Central memory CD8-positive, alpha-beta T cell (primary cell): Measurements from ENCODE around the gene FBXW12.

Source experiments
- ATAC-seq: fragments of 150-1000 bp; cut with Tn5 transposase; replicated peaks from 2 replicates; pipeline ENCODE4 v1.10.0; 2022; ENCODE audit warnings: mild to moderate bottlenecking, moderate FRiP score, moderate number of reproducible peaks; ENCODE audit not compliant: poor library complexity, severe bottlenecking; ENCODE audit errors: extremely low read depth
- DNase-seq, 2 donors: peaks; one replicate each; pipeline ENCODE4 v3.0.0; 2021; ENCODE audit warnings: low spot score in 2 of 2
- H3K27ac Mint-ChIP-seq: one replicate; pipeline ENCODE4 v1.8.0; 2022; ENCODE audit warnings: low read depth, mild to moderate bottlenecking, moderate library complexity, mixed read lengths
- H3K27me3 Mint-ChIP-seq: one replicate; pipeline ENCODE4 v1.8.0; 2022; ENCODE audit warnings: mixed read lengths
- H3K36me3 Mint-ChIP-seq: one replicate; pipeline ENCODE4 v1.8.0; 2022; ENCODE audit warnings: mild to moderate bottlenecking, moderate library complexity, mixed read lengths; ENCODE audit not compliant: insufficient read depth
- H3K4me1 Mint-ChIP-seq: one replicate; pipeline ENCODE4 v1.8.0; 2022; ENCODE audit warnings: mixed read lengths
- H3K4me3 Mint-ChIP-seq: one replicate; pipeline ENCODE4 v1.8.0; 2022; ENCODE audit warnings: mild to moderate bottlenecking, moderate library complexity, mixed read lengths
- H3K9me3 Mint-ChIP-seq: one replicate; pipeline ENCODE4 v1.8.0; 2022; ENCODE audit warnings: mixed read lengths

The FBXW12 gene

DNA sequence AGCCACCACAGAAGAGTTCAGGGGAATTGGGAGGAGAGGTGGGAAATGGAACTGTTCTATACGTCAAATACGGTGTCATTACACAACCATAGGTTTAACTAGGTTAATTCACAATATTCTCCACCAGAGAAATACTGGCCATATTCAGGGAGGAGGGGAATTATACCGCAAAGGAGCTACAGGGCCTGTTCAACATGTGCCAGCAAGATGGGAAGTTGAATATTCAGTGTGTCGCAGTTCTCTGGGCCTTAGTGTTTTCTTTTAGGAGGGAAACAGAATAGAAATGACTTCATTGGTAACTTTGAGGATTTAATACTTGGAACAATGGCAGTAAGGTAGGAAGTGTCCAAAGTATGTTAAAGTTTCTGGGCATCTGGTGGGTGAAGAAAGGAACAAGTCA, 18.0 kb upstream of the FBXW12 start:
- no peak for DNase-seq
- Mint-ChIP-seq H3K4me3 (no peak overlapping the region), H3K27ac (no peak overlapping the region), H3K9me3 (no peaks in the 10 kb centered on the region), H3K36me3 (no peaks in the 10 kb centered on the region), H3K27me3 (peaks cover 69% of the 10 kb centered on the region), H3K4me1 (no peaks in the 10 kb centered on the region)
- ATAC-seq: no peak

DNA sequence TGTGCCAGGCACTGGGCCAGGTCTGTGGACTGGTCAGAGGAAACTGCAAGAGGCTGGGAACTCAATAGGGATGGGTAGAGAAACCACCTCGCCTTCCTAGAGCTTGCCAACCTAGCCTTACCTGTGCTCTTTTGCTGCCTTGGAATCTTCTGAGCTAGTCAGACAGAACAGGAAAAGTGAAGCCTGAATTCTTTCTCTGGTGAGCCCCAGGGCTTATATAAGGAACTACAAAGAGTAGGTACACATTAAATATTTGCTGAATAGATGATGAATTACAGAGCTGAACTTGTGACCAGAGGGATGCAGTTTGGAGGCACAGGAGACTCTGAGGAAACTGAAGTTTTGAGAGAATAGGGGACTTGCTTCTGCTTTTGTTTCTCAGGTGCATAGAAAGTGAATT, 15.6 kb upstream of the FBXW12 start:
- H3K27ac Mint-ChIP-seq: no peak overlapping the region
- no peaks in the 10 kb centered on the region for H3K36me3 Mint-ChIP-seq
- peaks cover 91% of the 10 kb centered on the region for H3K27me3 Mint-ChIP-seq
- ATAC-seq: no peak
- peaks cover 7% of the 10 kb centered on the region for H3K9me3 Mint-ChIP-seq
- no peaks in the 10 kb centered on the region for H3K4me1 Mint-ChIP-seq
- no peak overlapping the region for H3K4me3 Mint-ChIP-seq
- DNase-seq: no peak

DNA sequence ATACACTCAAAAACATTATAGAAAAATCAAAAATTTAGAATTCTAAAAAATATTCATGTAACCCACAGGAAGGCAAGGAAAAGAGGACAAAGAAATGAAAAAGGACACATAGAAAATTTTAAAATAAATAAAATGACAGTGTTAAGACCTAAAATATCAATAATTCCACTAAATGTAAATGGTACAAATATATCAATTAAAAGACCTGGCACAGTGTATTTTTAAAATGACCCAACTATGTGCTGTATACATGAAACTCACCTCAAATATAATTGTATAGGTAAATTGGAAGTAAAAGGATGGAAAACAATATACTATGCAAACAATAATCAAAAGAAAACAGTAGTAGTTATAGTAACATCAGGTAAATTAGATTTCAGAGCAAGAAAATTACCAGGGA, 10.1 kb upstream of the FBXW12 start:
- DNase-seq (no peak), ATAC-seq (no peak)
- Mint-ChIP-seq H3K4me3 (no peak overlapping the region), H3K4me1 (no peaks in the 10 kb centered on the region), H3K9me3 (peaks cover 8% of the 10 kb centered on the region), H3K36me3 (peaks cover 2% of the 10 kb centered on the region), H3K27me3 (peaks cover 44% of the 10 kb centered on the region), H3K27ac (no peak overlapping the region)

DNA sequence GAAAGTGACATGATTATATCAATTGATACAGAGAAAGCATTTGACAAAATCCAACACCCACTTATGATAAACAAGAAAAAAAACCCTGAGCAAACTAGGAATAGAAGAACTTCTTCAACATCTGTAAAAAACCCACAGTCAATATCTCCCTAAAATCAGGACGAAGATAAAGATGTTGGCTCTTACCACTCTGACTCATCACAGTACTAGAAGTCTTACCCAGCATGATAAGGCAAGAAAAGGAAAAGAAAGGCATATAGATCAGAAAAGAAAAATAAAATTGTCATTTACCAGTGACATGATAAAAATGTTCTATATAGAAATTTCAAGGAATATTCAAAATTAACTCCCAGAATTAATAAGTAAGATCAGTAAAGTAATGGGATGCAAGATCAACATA, 7.2 kb upstream of the FBXW12 start:
- H3K4me3 Mint-ChIP-seq: no peak overlapping the region
- ATAC-seq (no peak), DNase-seq (no peak)
- H3K36me3 Mint-ChIP-seq: peaks cover 2% of the 10 kb centered on the region
- H3K27me3 Mint-ChIP-seq: peaks cover 20% of the 10 kb centered on the region
- no peak overlapping the region for H3K27ac Mint-ChIP-seq
- H3K9me3 Mint-ChIP-seq: peaks cover 8% of the 10 kb centered on the region
- no peaks in the 10 kb centered on the region for H3K4me1 Mint-ChIP-seq

DNA sequence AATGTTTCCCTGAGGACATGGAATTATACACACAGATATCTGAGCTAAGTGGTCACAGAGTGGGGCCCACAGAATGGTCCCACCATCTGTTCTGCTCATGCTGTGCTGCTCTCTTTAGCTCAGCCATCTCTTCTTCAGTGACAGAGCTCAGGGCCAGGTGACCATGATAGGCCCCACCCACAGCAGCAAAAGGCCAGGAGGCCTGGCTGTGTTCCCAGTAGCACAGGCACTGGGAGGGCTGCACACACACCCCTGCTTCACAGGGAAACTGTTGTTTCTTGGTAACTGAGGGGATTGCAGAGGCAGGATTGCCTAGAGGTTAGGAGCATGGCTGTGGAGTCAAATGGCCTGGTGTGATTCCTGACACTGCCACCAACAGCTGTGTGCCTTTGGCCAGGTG, 4.8 kb upstream of the FBXW12 start:
- H3K9me3 Mint-ChIP-seq: no peaks in the 10 kb centered on the region

DNA sequence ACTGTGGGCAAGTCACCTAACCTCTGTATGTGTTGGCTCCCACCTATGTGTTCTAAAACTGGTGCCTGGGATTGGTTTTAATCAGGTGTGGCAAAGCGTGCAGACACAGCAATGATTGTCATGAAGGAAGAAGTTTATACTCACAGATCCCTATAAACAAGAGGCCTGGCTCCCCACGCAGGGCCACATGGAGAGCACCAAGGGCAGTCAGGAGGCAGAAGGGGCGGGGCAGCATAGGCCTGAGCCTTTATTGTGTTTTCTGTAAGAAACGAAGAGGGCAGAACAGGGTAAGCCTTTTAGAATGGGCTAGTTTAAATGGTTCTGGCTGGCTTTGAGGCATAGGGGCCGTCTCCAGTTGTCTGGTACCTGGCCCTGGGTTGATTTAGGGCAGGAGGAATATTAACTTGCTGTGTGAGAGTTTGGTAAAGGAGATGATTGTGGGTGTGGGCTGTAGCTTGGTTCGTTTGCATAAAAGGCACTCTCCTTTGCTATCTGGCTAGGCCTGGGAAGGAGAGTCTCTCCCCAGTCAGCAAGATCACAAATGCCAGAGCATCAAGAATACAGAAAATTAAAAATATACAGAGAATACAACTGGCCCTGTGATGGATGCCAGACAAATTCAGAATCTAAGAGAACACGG, 2.2 kb upstream of the FBXW12 start:
- DNase-seq: no peak
- ATAC-seq: no peak
- H3K27ac Mint-ChIP-seq: no peak overlapping the region
- no peaks in the 10 kb centered on the region for H3K9me3 Mint-ChIP-seq
- no peak overlapping the region for H3K4me3 Mint-ChIP-seq
- no peaks in the 10 kb centered on the region for H3K4me1 Mint-ChIP-seq
- H3K36me3 Mint-ChIP-seq: peaks cover 2% of the 10 kb centered on the region
- H3K27me3 Mint-ChIP-seq: no peaks in the 10 kb centered on the region

More for the DNA sequence above, 4.8 kb upstream of the FBXW12 start:
- H3K36me3 Mint-ChIP-seq: peaks cover 2% of the 10 kb centered on the region
- ATAC-seq: no peak
- no peaks in the 10 kb centered on the region for H3K4me1 Mint-ChIP-seq
- H3K27ac Mint-ChIP-seq: no peak overlapping the region
- H3K27me3 Mint-ChIP-seq: no peaks in the 10 kb centered on the region
- H3K4me3 Mint-ChIP-seq: no peak overlapping the region
- no peak for DNase-seq

DNA sequence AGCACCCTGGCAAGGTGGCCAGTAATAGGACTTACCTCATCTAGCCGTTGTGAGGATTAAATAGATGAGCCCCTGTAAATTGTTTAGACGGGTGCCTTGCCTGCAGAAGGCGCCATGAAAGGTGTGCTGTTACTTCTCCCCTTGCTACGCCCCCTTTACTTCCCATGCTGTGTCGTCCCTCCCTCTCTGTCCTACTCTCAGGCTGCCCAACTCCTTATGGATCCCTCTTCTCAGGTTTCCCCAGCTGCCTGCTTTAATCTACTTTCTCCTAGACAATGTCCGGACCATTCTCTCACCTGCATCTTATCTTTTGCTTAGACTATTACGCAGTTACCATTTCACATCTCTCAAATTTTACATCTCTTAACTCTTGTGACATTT, 1.7 kb upstream of the FBXW12 start:
- Mint-ChIP-seq H3K4me3 (no peak overlapping the region), H3K4me1 (no peaks in the 10 kb centered on the region), H3K27ac (no peak overlapping the region), H3K36me3 (peaks cover 2% of the 10 kb centered on the region), H3K27me3 (no peaks in the 10 kb centered on the region), H3K9me3 (no peaks in the 10 kb centered on the region)
- ATAC-seq (no peak), DNase-seq (no peak)

DNA sequence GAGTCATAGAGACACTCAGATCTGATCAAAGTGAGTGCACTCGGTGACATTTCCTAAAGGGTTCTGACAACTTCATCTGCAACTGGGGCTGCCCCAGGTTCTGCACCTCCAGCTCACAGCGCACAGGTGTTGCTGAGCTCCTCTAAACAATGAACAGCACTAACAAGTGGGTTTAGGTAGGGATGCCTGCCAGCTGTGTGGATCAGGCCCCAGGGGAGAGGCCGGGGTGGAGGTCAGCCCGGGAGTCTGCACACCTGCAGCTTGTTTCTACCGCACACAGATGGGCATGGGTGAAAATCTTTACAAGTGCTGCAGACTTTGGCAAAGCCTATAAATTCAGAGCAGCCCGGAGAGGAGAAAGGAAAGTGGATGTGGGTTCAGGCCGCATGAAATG, 355 bp downstream of the FBXW12 start:
- Mint-ChIP-seq H3K9me3 (no peaks in the 10 kb centered on the region), H3K4me1 (no peaks in the 10 kb centered on the region)
- ATAC-seq: no peak

DNA sequence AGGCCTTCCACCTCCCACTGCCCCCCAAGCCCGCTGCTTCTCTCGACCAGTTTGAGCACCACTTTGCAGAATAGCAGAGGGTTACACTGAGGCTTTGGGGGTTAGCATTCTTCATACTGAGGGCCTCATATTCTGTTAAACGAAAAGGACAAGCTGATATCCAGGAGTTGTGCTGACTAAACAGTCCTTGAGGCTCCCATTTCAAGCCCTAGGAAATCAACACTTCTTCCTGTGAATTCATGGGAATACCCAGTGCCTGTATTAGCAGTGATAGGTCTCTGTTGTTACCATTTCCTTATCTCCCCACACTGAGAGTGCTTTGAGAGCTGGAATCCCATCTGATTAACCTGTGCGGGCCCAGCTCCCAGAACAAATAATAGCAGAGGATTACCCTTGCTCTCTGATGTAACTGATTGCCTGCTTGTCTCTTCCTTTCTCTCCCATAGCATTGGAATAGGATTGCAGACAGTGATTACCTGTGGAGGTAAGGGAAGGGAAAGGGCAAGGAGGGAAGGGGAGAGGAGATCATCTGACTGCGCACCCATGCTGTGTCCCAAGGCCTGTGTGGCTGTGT, 930 bp downstream of the FBXW12 start:
- no peak overlapping the region for H3K4me3 Mint-ChIP-seq
- H3K36me3 Mint-ChIP-seq: no peaks in the 10 kb centered on the region
- H3K27ac Mint-ChIP-seq: no peak overlapping the region
- H3K9me3 Mint-ChIP-seq: no peaks in the 10 kb centered on the region
- DNase-seq: no peak
- H3K27me3 Mint-ChIP-seq: no peaks in the 10 kb centered on the region
- ATAC-seq: no peak
- no peaks in the 10 kb centered on the region for H3K4me1 Mint-ChIP-seq

More for the DNA sequence above, 355 bp downstream of the FBXW12 start:
- no peak overlapping the region for H3K4me3 Mint-ChIP-seq
- H3K27me3 Mint-ChIP-seq: no peaks in the 10 kb centered on the region
- no peaks in the 10 kb centered on the region for H3K36me3 Mint-ChIP-seq
- H3K27ac Mint-ChIP-seq: no peak overlapping the region
- no peak for DNase-seq

DNA sequence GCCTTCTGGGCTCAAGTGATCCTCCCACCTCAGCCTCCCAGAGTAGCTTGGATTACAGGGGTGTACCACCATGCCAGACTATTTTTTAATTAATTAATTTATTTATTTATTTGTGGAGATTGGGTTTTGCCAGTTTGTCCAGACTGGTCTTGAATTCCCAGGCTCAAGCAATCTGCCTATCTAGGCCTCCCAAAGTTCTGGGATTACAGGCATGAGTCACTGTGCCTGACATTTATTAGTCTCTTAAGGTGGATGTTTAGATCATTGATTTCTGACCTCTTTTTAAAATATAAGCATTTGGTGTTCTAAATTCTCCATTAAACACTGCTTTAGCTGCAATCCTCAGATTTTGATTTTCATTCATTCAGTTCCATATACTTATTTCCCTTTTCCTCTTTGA, 15.6 kb downstream of the FBXW12 start:
- Mint-ChIP-seq H3K27me3 (peaks cover 54% of the 10 kb centered on the region), H3K27ac (no peak overlapping the region), H3K9me3 (no peaks in the 10 kb centered on the region), H3K36me3 (no peaks in the 10 kb centered on the region), H3K4me1 (no peaks in the 10 kb centered on the region), H3K4me3 (no peak overlapping the region)
- ATAC-seq: no peak
- DNase-seq: no peak

DNA sequence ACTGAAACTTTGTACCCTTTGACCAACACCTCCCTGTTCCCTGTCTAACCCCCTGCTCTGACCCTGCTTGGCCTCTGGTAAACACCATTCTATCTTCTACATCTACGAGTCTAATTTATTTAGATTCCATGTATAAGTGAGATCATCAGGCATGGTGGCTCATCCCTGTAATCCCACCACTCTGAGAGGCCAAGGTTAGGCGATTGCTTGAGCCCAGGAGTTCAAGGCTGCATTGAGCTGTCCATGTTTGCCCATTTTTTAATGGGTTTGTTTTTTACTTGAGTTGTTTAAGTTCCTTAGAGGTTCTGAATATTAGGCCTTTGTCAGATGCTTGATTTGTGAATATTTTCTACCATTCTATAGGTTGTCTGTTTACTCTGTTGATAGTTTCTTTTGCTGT, 16.9 kb downstream of the FBXW12 start:
- no peak for DNase-seq
- Mint-ChIP-seq H3K9me3 (no peaks in the 10 kb centered on the region), H3K4me1 (no peaks in the 10 kb centered on the region), H3K36me3 (no peaks in the 10 kb centered on the region), H3K27me3 (peaks cover 50% of the 10 kb centered on the region), H3K4me3 (no peak overlapping the region), H3K27ac (no peak overlapping the region)
- no peak for ATAC-seq

DNA sequence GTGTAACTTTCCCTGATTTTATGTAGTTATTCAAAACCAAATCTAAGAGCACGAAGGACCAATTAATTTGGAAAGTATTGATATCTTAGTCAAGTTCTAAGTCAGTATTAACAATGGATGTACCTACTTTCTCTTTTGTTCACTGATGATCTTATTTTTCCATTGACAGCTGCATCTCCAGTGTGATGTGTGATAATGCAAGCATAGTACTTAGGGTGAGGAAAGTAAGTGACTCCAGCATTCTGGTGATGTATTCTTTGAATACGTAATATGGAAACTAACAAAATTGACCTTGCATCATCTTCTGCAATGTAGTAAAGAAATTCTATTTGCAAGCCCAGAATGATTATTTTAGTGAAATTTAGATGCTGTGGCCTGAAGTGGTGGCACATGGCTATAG, 22.4 kb downstream of the FBXW12 start:
- Mint-ChIP-seq H3K4me3 (no peak overlapping the region), H3K27me3 (peaks cover 53% of the 10 kb centered on the region), H3K9me3 (no peaks in the 10 kb centered on the region), H3K4me1 (no peaks in the 10 kb centered on the region), H3K36me3 (no peaks in the 10 kb centered on the region), H3K27ac (no peak overlapping the region)
- DNase-seq (no peak), ATAC-seq (no peak)

DNA sequence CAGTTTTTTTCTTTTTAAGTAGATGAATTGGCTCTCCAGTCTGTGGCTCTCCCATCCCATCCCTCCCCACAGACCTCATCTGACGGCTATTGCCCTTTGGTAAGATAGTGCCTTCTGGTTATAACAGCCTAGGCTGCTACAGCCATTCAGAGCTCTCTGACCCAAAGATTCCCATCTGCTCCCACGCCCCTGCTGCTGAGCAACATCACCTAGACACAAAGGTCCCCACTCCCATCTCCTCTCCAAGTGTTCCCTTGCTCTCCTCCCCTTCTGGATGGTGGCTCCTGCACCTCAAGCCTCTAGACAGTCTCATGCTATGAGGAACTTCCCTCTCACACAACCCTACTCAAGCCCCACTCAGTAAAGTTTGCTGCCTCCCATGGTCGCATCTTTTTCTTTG, 23.7 kb downstream of the FBXW12 start:
- Mint-ChIP-seq H3K36me3 (no peaks in the 10 kb centered on the region), H3K27ac (no peak overlapping the region), H3K27me3 (peaks cover 57% of the 10 kb centered on the region), H3K9me3 (no peaks in the 10 kb centered on the region), H3K4me3 (no peak overlapping the region), H3K4me1 (no peaks in the 10 kb centered on the region)
- DNase-seq (no peak), ATAC-seq (no peak)
